AG09319 (cell line): ENCODE data around the gene SLC6A8.
"Not testable (repeated sequence)": the region's sequence is repeated elsewhere in the genome, so short reads cannot be mapped to it uniquely, and the experiment has no call there.

Source experiments
- DNase-seq: peaks from one replicate; pipeline ENCODE4 v3.0.0-alpha.2; 2010; ENCODE audit warnings: low read depth; ENCODE audit errors: extremely low read depth
- CTCF ChIP-seq: IDR thresholded peaks from 2 replicates; pipeline ENCODE4 v1.5.1; 2011; ENCODE audit warnings: low read depth, mild to moderate bottlenecking, inconsistent platforms, low read length, moderate library complexity

SLC6A8 gene

GRCh38 chrX:153726286-153727122 is 38.8 kb downstream of the SLC6A8 start:
- TF ChIP-seq CTCF: no peak
- DNase-seq: no peak

- TF ChIP-seq CTCF: no peak
- DNase-seq: no peak
Observed at GRCh38 chrX:153727123-153727931, 39.6 kb downstream of the SLC6A8 start.

GRCh38 chrX:153728095-153728494 is 40.4 kb downstream of the SLC6A8 start:
- DNase-seq: no peak
- no peak for TF ChIP-seq CTCF

GRCh38 chrX:153728951-153729631 is 41.4 kb downstream of the SLC6A8 start:
- DNase-seq: no peak
- no peak for TF ChIP-seq CTCF

- not testable (repeated sequence) for DNase-seq
Observed at GRCh38 chrX:153730115-153730514, 42.4 kb downstream of the SLC6A8 start.

- no peak for DNase-seq
- no peak for TF ChIP-seq CTCF
Observed at GRCh38 chrX:153731117-153731844, 43.6 kb downstream of the SLC6A8 start.

GRCh38 chrX:153731845-153732215 is 44.1 kb downstream of the SLC6A8 start:
- no peak for DNase-seq
- TF ChIP-seq CTCF: no peak
